Left renal cortex interstitium (tissue), 4 donors: Measurements from ENCODE around the gene CAMK1D. TPM values are rescaled to one million over a fixed set of nuclear protein-coding genes. Genes with fewer than 3 reads are reported as not detected.

ENCODE experiments used
- DNase-seq, 4 donors: peaks; one replicate each; pipeline ENCODE4 v3.0.0-alpha.2; 2013; ENCODE audit warnings: low read depth in 4 of 4, low spot score in 2 of 4, missing footprints in 1 of 4
- polyA plus RNA-seq, 4 donors: library from polyadenylated mRNA; unstranded; fragments of 120-200 nt; gene quantifications; one replicate each; pipeline ENCODE4 v1.2.1, GENCODE V29; 2013; ENCODE audit not compliant: insufficient read length in 4 of 4

The CAMK1D gene
- polyA plus RNA-seq, 4 donors = 10.1 to 13.0 (median 10.8) TPM

- no peak for DNase-seq
Observed at GRCh38 chr10:12828736-12829135, 479.4 kb downstream of the CAMK1D start.

- no peak for DNase-seq
Observed at GRCh38 chr10:12829831-12830390, 480.6 kb downstream of the CAMK1D start.

GRCh38 chr10:12832096-12832495, 482.7 kb downstream of the CAMK1D start:
- DNase-seq = no peak

GRCh38 chr10:12833451-12833850, 484.1 kb downstream of the CAMK1D start:
- DNase-seq = no peak

- no peak for DNase-seq
Observed at GRCh38 chr10:12834116-12834665, 484.8 kb downstream of the CAMK1D start.

- no peak for DNase-seq
Observed at GRCh38 chr10:12834721-12835120, 485.4 kb downstream of the CAMK1D start.

- no peak for DNase-seq
Observed at GRCh38 chr10:12835709-12836108, 486.4 kb downstream of the CAMK1D start.

- DNase-seq = no peak
Observed at GRCh38 chr10:12838366-12838765, 489.0 kb downstream of the CAMK1D start.

- no peak for DNase-seq
Observed at GRCh38 chr10:12838995-12839927, 489.9 kb downstream of the CAMK1D start.

- no peak for DNase-seq
Observed at GRCh38 chr10:12839941-12840611, 490.7 kb downstream of the CAMK1D start.

GRCh38 chr10:12841426-12841825, 492.1 kb downstream of the CAMK1D start:
- no peak for DNase-seq

- DNase-seq = no peak
Observed at GRCh38 chr10:12841826-12842225, 492.5 kb downstream of the CAMK1D start.

- no peak for DNase-seq
Observed at GRCh38 chr10:12842310-12842709, 493.0 kb downstream of the CAMK1D start.

- no peak for DNase-seq
Observed at GRCh38 chr10:12843296-12843945, 494.1 kb downstream of the CAMK1D start.

GRCh38 chr10:12844811-12845483, 495.6 kb downstream of the CAMK1D start:
- peak; percentile 59 to 79 (median 72) for DNase-seq

- no peak for DNase-seq
Observed at GRCh38 chr10:12846718-12847117, 497.4 kb downstream of the CAMK1D start.

- no peak for DNase-seq
Observed at GRCh38 chr10:12847361-12847975, 498.1 kb downstream of the CAMK1D start.

- DNase-seq = no peak
Observed at GRCh38 chr10:12848439-12849173, 499.3 kb downstream of the CAMK1D start.
